Measurements from ENCODE around the gene LY9. TPM values are rescaled to one million over a fixed set of nuclear protein-coding genes. Genes with fewer than 3 reads are reported as not detected.
A peak's percentile ranks its signal among the peaks of the same experiment; 100 is the strongest.

The LY9 gene
- total and polyA plus RNA-seq, 2 experiments from 2014 or later = not detected

DNA sequence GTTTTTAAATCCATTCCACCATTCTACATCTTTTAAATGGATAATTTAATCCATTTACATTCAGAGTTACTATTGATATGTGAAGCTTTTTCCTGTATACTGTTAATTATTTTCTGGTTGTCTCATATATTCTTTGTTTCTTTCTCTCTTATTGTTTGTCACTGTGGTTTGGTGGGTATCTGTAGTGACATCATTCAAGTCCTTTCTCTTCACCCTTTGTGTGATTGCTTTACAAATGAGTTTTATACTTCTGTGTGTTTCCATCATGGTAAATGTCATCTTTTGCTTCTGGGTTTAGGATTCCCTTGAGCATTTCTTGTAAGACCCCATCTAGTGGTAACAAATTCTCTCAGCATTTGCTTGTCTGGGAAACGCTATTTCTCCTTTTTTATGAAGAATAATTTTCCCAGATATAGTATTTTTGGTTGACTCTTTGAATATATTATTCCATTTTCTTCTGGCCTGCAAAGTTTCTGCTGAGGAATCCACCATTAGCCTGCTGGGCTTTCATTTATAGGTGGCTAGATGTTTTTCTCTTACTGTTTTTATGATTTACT lies 10.2 kb downstream of the LY9 start (continued):
- TF ChIP-seq ZNF462 (CRISPR knock-in tag; IDR thresholded peaks at IDR 0.05) (no peak), POLR2AphosphoS5 (IDR thresholded peaks at IDR 0.05; ENCODE audit: low read depth) (no peak), ZNF331 (CRISPR knock-in tag; IDR thresholded peaks at IDR 0.05; ENCODE audit: low read depth) (no peak), CTCF (conservative IDR thresholded peaks at IDR 0.05; ENCODE audit: low read depth in 2 of 2) (peak; percentile 40 to 45; a peak in 2 of 4 replicates)

- Mint-ChIP-seq H3K4me3 (no peak overlapping the region), H3K27me3 (ENCODE audit: insufficient read depth, low read depth, poor library complexity) (peaks cover 3% of the 10 kb centered on the region), H3K36me3 (ENCODE audit: low read depth) (peaks cover 6% of the 10 kb centered on the region; the same call in 2 of the 3 replicates), H3K27ac (no peak overlapping the region), H3K9me3 (peaks cover 15% of the 10 kb centered on the region), H3K4me1 (peaks cover 11% of the 10 kb centered on the region)
- no peaks in the 10 kb centered on the region for H4K20me1 ChIP-seq (replicated peaks; ENCODE audit: insufficient read depth)
- H3K4me2 ChIP-seq = no peak overlapping the region
- peaks cover 11% of the 10 kb centered on the region; the same call in 1 of the 2 replicates for H3K9me2 ChIP-seq (ENCODE audit: insufficient read depth)
- no peak overlapping the region for H3K27ac ChIP-seq (ENCODE audit: low read depth)
- H3K4me1 ChIP-seq (ENCODE audit: insufficient read depth) = peaks cover 20% of the 10 kb centered on the region; the same call in 1 of the 2 replicates
- H2AFZ ChIP-seq = no peak overlapping the region
- H3K27me3 ChIP-seq (ENCODE audit: insufficient read depth) = no peaks in the 10 kb centered on the region
- H3K79me2 ChIP-seq (replicated peaks; ENCODE audit: insufficient read depth) = no peaks in the 10 kb centered on the region
- no peak overlapping the region for H3K4me3 ChIP-seq
- no peaks in the 10 kb centered on the region for H3K36me3 ChIP-seq (ENCODE audit: insufficient read depth)
- no peak for ATAC-seq
- TF ChIP-seq ZNF462 (CRISPR knock-in tag; IDR thresholded peaks at IDR 0.05) = no peak
- no peak for TF ChIP-seq CTCF (conservative IDR thresholded peaks at IDR 0.05; ENCODE audit: low read depth in 2 of 2)
- DNase-seq (ENCODE audit: low spot score) = no peak
- no peaks in the 10 kb centered on the region for H3F3A ChIP-seq (replicated peaks; ENCODE audit: low read depth)
These were observed 10.8 kb downstream of the LY9 start for GRCh38 chr1:160806784-160807183.

Data from GM23338 (cell line).